Measurements from ENCODE around the gene TP53INP2.
"Not testable (repeated sequence)": the region's sequence is repeated elsewhere in the genome, so short reads cannot be mapped to it uniquely, and the experiment has no call there.

TP53INP2 gene

GRCh38 chr20:34716921-34717229 is 12.7 kb downstream of the TP53INP2 start:
- H4K20me1 ChIP-seq (ENCODE audit: low read depth, low read length) = no peaks in the 10 kb centered on the region
- H3K79me2 ChIP-seq (ENCODE audit: insufficient read depth, low read length) = no peaks in the 10 kb centered on the region
- H3K4me3 ChIP-seq (ENCODE audit: insufficient read depth, low read length, poor library complexity, severe bottlenecking) = no peak overlapping the region
- peaks cover 3% of the 10 kb centered on the region; the same call in 1 of the 2 replicates for H3F3A ChIP-seq (ENCODE audit: insufficient read depth)
- no peak for TF ChIP-seq CTCF (IDR thresholded peaks at IDR 0.05; ENCODE audit: insufficient read depth, low read length, poor library complexity, severe bottlenecking)
- TF ChIP-seq EZH2phosphoT487 (conservative IDR thresholded peaks at IDR 0.05; ENCODE audit: low read length) = no peak
- H2AFZ ChIP-seq (ENCODE audit: low read depth, low read length, severe bottlenecking) = no peak overlapping the region
- no peak overlapping the region for H3K4me2 ChIP-seq (ENCODE audit: low read depth, low read length, poor library complexity, severe bottlenecking)
- no peak overlapping the region for H3K9ac ChIP-seq (ENCODE audit: low read length)
- H3K27me3 ChIP-seq (ENCODE audit: low read length) = no peaks in the 10 kb centered on the region
- no peaks in the 10 kb centered on the region for H3K9me3 ChIP-seq (ENCODE audit: insufficient read depth, low read length)
- no peak overlapping the region for H3K27ac ChIP-seq (ENCODE audit: low read depth, low read length)
- H3K9me2 ChIP-seq (replicated peaks; ENCODE audit: insufficient read depth, low read length) = no peaks in the 10 kb centered on the region
- no peaks in the 10 kb centered on the region; the same call in 1 of the 2 replicates for H3K36me3 ChIP-seq (ENCODE audit: low read length)

GRCh38 chr20:34717230-34718095 is 13.3 kb downstream of the TP53INP2 start:
- Histone ChIP-seq H3K4me3 (ENCODE audit: insufficient read depth, low read length, poor library complexity, severe bottlenecking) (no peak overlapping the region), H3K9me3 (ENCODE audit: insufficient read depth, low read length) (no peaks in the 10 kb centered on the region), H2AFZ (ENCODE audit: low read depth, low read length, severe bottlenecking) (no peak overlapping the region), H3K9ac (ENCODE audit: low read length) (no peak overlapping the region), H3K79me2 (ENCODE audit: insufficient read depth, low read length) (no peaks in the 10 kb centered on the region), H3K4me2 (ENCODE audit: low read depth, low read length, poor library complexity, severe bottlenecking) (no peak overlapping the region), H3K36me3 (ENCODE audit: low read length) (no peaks in the 10 kb centered on the region; the same call in 1 of the 2 replicates), H4K20me1 (ENCODE audit: low read depth, low read length) (no peaks in the 10 kb centered on the region), H3K9me2 (replicated peaks; ENCODE audit: insufficient read depth, low read length) (no peaks in the 10 kb centered on the region), H3K27ac (ENCODE audit: low read depth, low read length) (no peak overlapping the region), H3K27me3 (ENCODE audit: low read length) (no peaks in the 10 kb centered on the region), H3F3A (ENCODE audit: insufficient read depth) (peaks cover under 1% of the 10 kb centered on the region; the same call in 1 of the 2 replicates)
- TF ChIP-seq CTCF (IDR thresholded peaks at IDR 0.05; ENCODE audit: insufficient read depth, low read length, poor library complexity, severe bottlenecking) = no peak
- no peak for TF ChIP-seq EZH2phosphoT487 (conservative IDR thresholded peaks at IDR 0.05; ENCODE audit: low read length)

GRCh38 chr20:34719242-34720017 is 15.3 kb downstream of the TP53INP2 start:
- H3K9me3 ChIP-seq (ENCODE audit: insufficient read depth, low read length); H3K4me3 ChIP-seq (ENCODE audit: insufficient read depth, low read length, poor library complexity, severe bottlenecking); H3K36me3 ChIP-seq (ENCODE audit: low read length); H3K9ac ChIP-seq (ENCODE audit: low read length); H3K27ac ChIP-seq (ENCODE audit: low read depth, low read length); H3K4me2 ChIP-seq (ENCODE audit: low read depth, low read length, poor library complexity, severe bottlenecking); H3K79me2 ChIP-seq (ENCODE audit: insufficient read depth, low read length); H3K9me2 ChIP-seq (replicated peaks; ENCODE audit: insufficient read depth, low read length); H3F3A ChIP-seq (ENCODE audit: insufficient read depth); H4K20me1 ChIP-seq (ENCODE audit: low read depth, low read length); H2AFZ ChIP-seq (ENCODE audit: low read depth, low read length, severe bottlenecking); H3K27me3 ChIP-seq (ENCODE audit: low read length): not testable (repeated sequence)

- no peaks in the 10 kb centered on the region for H4K20me1 ChIP-seq (ENCODE audit: low read depth, low read length)
These were observed 16.1 kb downstream of the TP53INP2 start for GRCh38 chr20:34720266-34720665.

More at GRCh38 chr20:34720266-34720665, 16.1 kb downstream of the TP53INP2 start:
- H3K36me3 ChIP-seq (ENCODE audit: low read length) = no peaks in the 10 kb centered on the region; the same call in 1 of the 2 replicates
- H3K9me3 ChIP-seq (ENCODE audit: insufficient read depth, low read length) = no peaks in the 10 kb centered on the region
- no peaks in the 10 kb centered on the region for H3K9me2 ChIP-seq (replicated peaks; ENCODE audit: insufficient read depth, low read length)
- no peak overlapping the region for H2AFZ ChIP-seq (ENCODE audit: low read depth, low read length, severe bottlenecking)
- no peak overlapping the region for H3K4me2 ChIP-seq (ENCODE audit: low read depth, low read length, poor library complexity, severe bottlenecking)
- H3K4me3 ChIP-seq (ENCODE audit: insufficient read depth, low read length, poor library complexity, severe bottlenecking) = no peak overlapping the region
- no peaks in the 10 kb centered on the region for H3K79me2 ChIP-seq (ENCODE audit: insufficient read depth, low read length)
- H3K9ac ChIP-seq (ENCODE audit: low read length) = no peak overlapping the region
- no peaks in the 10 kb centered on the region for H3K27me3 ChIP-seq (ENCODE audit: low read length)
- TF ChIP-seq EZH2phosphoT487 (conservative IDR thresholded peaks at IDR 0.05; ENCODE audit: low read length) (no peak), CTCF (IDR thresholded peaks at IDR 0.05; ENCODE audit: insufficient read depth, low read length, poor library complexity, severe bottlenecking) (no peak)
- no peaks in the 10 kb centered on the region for H3F3A ChIP-seq (ENCODE audit: insufficient read depth)
- no peak overlapping the region for H3K27ac ChIP-seq (ENCODE audit: low read depth, low read length)

Data from SU-DHL-6 (cell line).